Measurements from ENCODE around the gene DMAC2L. TPM values are rescaled to one million over a fixed set of nuclear protein-coding genes. Genes with fewer than 3 reads are reported as not detected.
A peak's percentile ranks its signal among the peaks of the same experiment; 100 is the strongest.

Gene DMAC2L
- total and polyA plus RNA-seq, 10 of the 15 experiments (the other 5 are each of a cell fraction or from before 2014, with no cell fraction given), result 9.5 to 76.3 (median 28.2) TPM

GRCh38 chr14:50340963-50341362, 28.8 kb downstream of the DMAC2L start:
- H3K4me3 ChIP-seq, result no peak overlapping the region
- POLR2A ChIA-PET, result no interaction called here
- no TSS peak for BruUV-seq (replicated peaks)
- no peak overlapping the region for H3K9ac ChIP-seq (ENCODE audit: control insufficient read depth, insufficient read depth, low read length)
- no peaks in the 10 kb centered on the region for H4K20me1 ChIP-seq (ENCODE audit: control insufficient read depth, insufficient read depth)
- H3K9me3 ChIP-seq (replicated peaks; ENCODE audit: control insufficient read depth, insufficient read depth, low read length), result no peaks in the 10 kb centered on the region
- H2AFZ ChIP-seq (ENCODE audit: control insufficient read depth, low read depth, low read length), result no peak overlapping the region
- no peak for FAIRE-seq
- no peak for TF ChIP-seq BCL11A (IDR thresholded peaks at IDR 0.05; ENCODE audit: low read depth, low read length)
- TF ChIP-seq CTCF (IDR thresholded peaks at IDR 0.05 in 2 of 3, conservative IDR thresholded peaks at IDR 0.05 in 1 of 3; ENCODE audit: control insufficient read depth in 2 of 3, extremely low read depth in 1 of 3, insufficient read depth in 1 of 3, low read depth in 3 of 3, low read length in 3 of 3), result peak in 2 of 3 experiments; percentile 18 to 20; a peak in 1 of 6 replicates
- DNase-seq (ENCODE audit: low read depth, low spot score), result no peak
- H3K4me1 ChIP-seq (ENCODE audit: control insufficient read depth, insufficient read depth, low read length), result peaks cover 11% of the 10 kb centered on the region
- H3K79me2 ChIP-seq (ENCODE audit: control insufficient read depth, insufficient read depth, low read length), result no peaks in the 10 kb centered on the region
- in situ Hi-C loops (cut with MboI) (no loop called here), intact Hi-C loops (cut with micrococcal nuclease; ENCODE audit: unreplicated experiment) (loop anchor here (10.0 kb wide), 1 partner anchor 424 kb away; no protein-coding TSS in a partner anchor)
- WGBS (ENCODE audit: insufficient coverage, insufficient replicate concordance, low lambda C conversion rate, missing lambda C conversion rate), result 95% methylated on average over 9 of the region's 9 CpGs
- H3K27me3 ChIP-seq (replicated peaks in 1 of 2; ENCODE audit: control insufficient read depth in 2 of 2, insufficient read depth in 2 of 2, low read length in 1 of 2), result no peaks in the 10 kb centered on the region
- RAD21 ChIA-PET (ENCODE audit: unreplicated experiment), result no interaction called here
- H3K36me3 ChIP-seq (ENCODE audit: control insufficient read depth in 2 of 2, insufficient read depth in 2 of 2, low read length in 1 of 2), result peaks cover 0 to 4% of the 10 kb centered on the region in 2 experiments; a peak in 1 of 4 replicates
- no peak overlapping the region for H3K4me2 ChIP-seq (ENCODE audit: control insufficient read depth, insufficient read depth)
- no peak overlapping the region for H3K27ac ChIP-seq (ENCODE audit: control insufficient read depth, insufficient read depth)
- SMC1A ChIA-PET (ENCODE audit: uncharacterized antibody, unreplicated experiment), result no interaction called here
- CTCF ChIA-PET, result interaction anchor here (1.4 to 3.0 kb wide), 2 partner anchors 19 to 436 kb away, joined by 4 to 22 read pairs; no protein-coding TSS in a partner anchor
- ATAC-seq, result no peak
